ENCODE measurements around the gene AIP.
"Not testable (repeated sequence)": the region's sequence is repeated elsewhere in the genome, so short reads cannot be mapped to it uniquely, and the experiment has no call there.

The AIP gene

DNA sequence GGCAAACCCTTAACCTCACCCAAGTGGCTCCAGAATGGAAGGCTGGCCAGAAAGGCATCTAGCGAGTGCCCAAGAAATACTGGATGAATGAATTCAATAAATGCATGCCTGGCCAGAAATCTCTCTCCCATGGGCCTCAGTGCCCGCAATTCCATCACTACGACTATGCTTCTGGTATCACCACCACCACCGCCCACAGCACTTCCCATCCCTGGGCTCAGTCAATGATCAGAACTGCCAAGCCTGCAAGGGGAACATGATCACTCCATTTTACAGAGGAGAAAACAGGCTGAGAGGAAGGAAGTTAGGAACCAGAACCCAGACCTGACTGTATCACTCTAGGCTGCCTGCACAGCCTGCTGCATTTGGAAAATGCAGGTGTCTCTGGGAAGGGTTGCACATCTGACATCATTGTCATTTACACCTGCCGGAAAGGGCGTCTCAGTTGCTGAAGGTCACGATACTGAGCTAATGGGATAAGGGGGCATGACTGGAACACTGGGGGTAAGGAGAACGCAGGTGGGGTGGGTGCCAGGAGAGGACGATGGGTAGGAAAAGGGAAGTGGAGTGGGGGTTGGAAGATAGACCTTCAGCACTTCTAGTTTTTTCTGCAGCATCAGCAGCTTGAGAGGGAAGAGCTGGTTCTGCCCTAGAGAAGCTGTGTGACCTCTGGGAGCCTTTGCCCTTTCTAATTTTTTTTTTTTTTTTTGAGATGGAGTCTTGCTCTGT is 33.5 kb upstream of the AIP start:
- DNase-seq: no peak

DNA sequence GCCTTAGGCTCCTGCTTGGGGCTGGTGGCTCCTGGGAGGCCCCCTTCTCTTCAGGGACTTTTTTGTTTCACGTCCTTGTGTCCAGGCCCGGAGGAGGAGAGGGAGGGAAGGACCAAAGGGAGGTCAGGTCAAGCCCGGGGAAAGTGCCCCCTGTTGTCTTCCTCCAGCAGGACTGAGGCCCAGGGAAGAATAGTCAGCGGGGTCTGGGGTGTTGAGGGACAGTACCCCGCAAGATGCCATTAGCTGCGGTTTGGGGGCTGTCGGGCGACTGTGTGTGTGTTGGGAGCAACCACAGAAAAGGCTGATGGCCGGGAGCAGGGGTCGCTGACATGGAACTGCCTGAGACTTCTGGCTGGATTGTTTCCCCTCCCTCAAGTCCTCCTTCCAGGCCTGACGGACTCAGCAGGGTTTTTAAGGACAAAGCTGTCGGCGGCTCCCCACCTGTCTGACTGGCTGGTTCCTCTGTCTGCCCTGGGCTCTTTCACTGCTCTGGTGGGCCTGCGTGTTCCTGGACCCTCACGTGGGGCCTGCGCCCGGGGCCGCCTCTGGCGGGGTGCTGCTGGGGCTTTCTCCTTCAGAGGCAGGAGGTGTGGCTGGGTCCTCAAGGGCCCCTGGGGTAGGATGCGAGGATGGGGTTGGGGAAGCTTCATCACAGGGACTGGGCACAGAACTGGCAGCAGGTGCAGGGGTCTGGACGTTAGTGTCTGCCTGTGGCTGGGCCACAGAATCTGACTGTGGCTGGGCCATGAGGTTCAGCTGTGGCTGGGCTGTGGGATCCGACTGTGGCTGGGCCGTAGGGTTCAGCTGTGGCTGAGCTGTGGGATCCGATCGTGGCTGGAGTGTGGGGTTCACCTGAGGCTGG is 31.8 kb upstream of the AIP start:
- DNase-seq: no peak

DNA sequence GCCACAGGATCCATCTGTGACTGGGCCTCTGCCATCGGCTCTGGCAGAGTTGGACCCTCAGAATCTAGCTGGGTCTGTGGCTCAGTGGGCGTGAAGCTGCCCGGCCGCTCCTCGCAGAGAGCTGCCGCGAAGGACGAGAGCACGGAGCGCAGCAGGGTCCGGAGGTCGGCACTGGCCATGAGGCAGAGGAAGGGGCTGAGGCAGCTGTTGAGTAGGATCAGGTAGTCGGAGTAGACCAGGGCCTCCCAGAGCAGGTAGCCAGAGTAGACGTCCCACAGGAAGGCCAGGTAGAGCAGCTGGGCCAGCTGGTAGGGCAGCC is 31.2 kb upstream of the AIP start:
- no peak for DNase-seq

DNA sequence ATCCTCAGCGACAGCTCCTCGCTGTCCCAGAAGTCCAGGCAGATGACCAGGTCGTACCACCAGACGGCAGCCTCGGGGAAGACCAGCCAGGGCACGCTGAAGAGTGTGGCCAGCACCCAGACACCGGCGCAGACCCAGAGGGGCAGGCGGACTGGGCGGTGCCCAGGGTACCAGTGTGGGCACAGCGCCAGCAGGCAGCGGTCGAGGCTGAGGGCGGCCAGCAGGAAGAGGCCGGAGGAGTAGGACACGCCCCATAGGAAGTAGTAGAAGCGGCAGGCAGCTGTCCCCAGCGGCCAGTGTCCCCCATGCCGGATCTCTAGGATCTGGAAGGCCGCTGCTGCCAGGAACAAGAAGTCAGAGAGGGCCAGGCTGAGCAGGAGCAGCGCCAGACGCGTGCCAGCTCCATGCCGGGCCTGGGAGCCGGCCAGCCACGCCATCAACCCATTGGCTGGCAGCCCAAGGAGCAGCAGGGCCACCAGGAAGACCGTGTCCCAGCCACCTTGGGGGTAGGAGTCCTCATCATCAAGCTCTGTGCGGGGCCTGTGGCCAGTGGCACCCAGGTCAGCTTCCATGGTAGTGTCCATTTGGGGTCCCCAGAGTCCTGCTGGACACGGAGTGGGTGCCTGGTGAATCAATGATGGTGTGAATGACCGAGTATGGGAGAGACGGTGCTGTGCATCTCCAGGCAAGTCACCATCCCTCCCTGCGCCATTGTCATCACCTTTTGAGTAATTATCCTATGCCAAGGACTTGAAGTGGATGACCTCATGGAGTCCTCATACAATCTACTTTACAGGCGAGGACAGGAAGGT is 30.5 kb upstream of the AIP start, which contains the start of gene GPR152:
Gene GPR152, minus strand, starts transcription at position 589 of the 812 bp plus-strand sequence. Its CDS starts 5 bp downstream, at position 584.
- no peak for DNase-seq

DNA sequence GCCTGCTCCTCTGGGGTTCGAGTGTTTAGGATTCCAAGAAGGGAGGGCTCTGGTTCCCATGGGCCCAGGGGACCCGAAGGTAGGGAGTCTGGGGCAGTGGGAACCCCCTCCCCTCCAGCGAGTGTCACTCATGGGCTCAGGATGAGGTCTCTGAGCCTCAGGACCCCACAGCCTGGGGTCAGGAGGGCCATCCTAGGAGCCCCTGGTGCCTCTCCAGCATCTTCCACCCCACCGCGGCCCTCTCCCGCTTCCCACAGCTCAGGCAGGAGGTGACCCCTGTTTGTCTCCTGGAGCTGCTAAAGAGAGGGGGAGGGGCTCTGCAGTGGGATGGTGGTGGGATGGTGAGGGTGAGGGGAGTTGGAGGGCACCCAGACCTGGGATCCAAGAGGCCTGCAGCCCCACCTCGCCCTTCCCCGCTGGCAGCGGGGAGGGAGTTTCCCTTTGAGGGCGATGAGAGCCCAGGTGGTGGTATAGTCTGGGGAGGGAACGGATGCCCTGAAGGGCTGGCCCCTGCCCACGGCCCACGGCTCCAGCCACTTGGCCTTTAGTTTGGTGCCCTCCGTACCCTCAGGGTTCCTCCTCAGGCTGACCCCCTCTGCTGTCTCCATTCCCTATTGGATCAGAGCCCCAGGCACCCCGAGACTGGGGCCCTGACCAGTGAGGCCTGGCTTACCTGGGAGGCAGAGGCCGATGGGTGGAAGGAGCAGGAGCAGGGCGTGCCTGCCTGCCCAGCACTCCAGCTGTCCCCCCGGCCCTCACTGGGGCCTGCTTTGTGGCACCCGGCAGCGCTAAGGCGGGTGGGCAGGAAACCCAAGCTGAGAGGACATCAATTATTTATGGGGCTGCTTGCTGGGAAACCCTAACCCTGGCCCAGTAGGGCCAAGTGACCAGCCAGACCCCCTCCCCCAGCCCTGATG is 28.8 kb upstream of the AIP start:
- no peak for DNase-seq

DNA sequence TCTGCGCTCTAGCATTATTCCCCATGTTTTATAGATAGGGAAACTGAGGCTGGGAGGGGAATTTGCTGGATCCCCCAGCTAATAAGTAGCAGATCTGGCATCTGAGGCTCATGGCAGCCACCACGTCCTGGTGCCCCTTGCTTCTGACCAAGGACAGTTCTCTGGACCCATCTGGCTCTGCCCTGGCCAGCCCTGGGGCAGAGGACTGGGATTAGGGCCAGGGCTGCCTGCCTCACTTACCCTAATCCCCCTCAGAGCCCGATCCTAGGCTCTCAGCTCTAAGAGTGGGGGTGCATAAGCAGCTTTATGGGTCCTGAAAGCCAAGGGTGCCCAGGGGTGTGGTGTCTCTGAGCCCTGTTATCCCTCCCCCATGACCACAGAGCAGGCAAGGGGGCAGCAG is 27.8 kb upstream of the AIP start, which contains the start of gene CABP4:
Gene CABP4, plus strand, starts transcription at position 301 of the 400 bp plus-strand sequence. Its CDS starts 70 bp downstream, at position 371.
- DNase-seq: no peak

DNA sequence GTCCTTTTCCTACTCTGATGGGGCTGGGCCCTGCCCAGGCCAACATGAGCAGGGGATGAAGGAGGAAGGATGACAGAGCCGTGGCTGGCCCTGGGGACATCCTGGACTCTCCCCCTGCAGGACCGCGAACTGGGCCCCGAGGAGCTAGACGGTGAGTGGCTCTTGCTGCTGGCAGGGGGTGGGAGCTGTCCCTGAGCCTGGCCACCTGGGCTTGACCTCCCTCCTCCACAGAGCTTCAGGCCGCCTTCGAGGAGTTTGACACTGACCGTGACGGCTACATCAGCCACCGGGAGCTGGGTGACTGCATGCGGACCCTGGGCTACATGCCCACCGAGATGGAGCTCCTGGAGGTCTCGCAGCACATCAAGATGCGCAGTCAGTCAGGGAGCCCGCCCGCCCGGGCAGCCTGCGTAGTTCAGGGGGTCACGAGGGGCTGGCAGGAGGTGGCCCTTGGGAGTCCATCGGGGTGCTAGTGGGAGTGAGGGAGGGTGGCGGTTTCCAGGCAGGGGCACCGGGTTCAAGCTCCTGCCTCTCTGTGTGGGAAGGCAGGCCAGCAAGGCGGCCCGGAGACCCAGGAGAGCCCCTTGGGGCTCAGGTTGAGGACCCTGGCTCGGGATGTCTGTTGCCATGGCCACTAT is 26.6 kb upstream of the AIP start:
- no peak for DNase-seq

DNA sequence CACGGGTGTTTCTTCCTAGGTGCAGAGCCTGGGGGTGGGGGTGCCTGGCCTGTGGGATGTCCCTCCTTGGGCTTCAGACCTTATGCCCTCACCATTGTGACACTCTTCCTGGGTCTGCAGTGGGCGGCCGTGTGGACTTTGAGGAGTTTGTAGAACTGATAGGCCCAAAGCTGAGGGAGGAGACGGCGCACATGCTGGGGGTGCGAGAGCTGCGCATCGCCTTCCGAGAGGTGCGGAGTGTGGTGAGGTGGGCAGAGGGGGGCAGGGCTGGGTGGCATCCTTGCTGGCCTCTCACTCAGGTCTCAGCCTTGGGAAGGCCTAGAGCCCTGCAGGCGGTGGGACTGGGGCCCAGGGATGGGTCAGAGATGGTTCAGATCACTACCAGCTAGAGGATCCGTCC is 25.4 kb upstream of the AIP start:
- DNase-seq: no peak

DNA sequence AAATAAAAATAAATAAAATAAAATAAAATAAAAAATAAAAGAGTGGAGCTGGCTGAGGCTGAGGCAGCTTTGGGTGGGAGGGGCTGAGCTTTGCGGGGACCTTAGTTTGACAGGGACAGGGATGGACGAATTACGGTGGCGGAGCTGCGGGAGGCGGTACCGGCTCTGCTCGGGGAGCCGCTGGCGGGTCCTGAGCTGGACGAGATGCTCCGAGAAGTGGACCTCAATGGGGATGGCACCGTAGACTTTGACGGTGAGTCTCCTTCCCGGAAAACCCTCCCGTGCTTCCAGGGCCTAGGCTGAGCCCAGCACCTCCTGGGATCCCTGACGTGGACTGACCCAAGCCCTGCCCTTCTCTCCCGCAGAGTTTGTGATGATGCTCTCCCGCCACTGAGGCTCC is 24.6 kb upstream of the AIP start:
- DNase-seq: no peak

DNA sequence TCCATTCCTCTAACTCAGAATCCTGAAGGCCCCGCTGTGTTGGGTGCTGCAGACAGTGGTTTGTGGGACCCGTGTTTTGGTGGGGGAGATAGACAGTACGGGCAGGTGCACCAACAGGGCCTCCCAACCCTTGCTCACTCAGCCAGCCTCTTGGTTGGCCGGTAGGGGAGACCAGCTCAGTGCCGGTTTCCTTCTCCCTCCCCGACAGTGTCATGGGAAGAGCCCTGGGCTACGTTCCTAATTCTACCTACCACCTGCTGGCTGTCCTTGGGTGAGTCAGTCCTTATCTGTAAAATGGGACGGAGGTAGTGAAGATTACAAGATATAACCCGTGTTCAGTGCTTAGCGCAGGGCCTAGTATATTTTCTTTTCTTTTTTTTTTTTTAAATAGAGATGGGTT is 19.6 kb upstream of the AIP start:
- no peak for DNase-seq

DNA sequence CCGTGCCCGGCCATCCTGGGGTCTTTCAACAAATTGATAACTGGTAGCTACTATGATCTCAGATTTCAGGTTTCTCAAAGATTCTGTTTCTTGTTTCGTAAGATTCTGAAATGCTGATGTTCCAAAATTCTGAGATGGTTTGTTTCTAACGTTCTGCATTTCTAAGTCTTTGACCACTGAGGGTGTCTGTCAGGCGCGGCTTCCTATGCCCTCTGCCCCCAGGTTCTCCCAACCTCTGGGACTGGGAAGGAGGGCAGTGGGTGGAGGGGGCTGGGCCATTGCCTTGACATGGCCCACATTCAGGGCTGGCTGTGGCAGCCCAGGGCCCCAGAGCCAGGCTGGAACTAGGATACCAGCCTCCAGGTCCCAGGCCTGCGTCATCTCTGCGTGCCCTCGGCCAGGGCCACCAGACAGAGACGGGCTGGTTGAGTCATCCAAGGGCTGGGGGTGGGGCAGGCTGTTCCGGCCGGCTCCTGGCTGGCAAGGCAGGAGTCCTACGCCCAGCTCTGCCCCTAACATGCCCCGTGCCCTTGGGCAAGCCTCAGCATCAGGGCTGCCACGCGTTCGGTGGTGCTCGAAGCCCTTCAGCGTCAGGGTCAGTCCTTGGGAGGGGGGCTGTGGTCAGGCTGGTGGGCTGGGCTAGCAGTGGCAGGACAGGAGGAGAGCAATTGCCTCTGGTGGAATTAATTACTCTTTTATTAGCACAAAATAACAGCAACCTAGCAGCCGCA is 19.0 kb upstream of the AIP start:
- no peak for DNase-seq

DNA sequence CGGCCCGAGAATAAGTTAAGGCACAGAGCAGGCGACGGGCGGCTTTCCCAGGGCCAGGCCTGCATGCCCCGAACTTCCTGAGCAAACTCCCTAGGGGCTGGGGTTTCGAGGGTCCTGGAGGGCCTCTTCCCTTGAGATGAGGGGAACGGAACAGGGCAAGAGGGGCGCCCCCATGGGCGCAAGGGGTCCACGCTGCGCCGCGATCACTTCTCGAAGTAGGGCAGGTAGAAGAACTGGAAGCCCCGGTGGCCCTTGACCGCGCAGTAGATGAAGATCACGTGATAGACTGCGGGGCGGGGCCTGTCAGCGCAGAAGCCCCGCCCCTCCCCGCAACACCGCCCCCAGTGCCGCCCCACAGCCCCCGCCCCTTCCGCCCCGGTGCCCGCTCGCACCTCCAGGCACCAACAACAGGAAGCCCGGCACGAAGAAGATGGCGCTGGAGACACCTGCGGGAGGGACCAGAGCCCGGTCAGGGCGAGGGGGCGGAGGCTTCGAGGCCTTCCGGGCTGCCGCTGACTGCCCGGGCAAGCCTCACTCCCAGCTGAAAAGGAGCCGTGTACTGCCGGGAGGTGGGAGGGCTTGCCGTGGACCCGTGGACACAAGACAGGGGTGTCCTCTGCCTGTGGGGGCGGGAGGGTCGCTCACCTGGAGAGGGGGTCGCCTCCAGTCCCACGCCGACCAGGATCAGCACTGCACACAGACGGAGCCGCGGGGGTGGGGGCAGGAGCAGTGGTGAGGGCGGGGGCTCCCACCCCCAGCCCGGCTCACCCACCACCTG is 18.2 kb upstream of the AIP start:
- peak; percentile 95 for DNase-seq

DNA sequence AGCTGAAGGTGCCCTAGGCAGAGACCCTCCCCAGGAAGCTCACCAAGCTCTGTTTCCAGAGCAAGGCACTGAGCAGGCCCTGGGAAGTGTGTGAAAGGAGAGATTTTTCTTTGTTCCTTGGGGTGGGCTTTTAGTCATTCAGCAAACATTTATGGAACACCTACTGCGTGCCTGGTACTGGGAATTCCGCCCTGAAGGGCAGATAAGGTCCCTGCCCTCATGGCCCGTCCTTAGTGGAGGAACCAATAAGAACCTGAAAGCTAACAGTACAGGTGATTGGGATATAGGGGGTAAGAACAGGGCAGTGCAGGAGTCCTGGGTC is 17.7 kb upstream of the AIP start:
- no peak for DNase-seq

DNA sequence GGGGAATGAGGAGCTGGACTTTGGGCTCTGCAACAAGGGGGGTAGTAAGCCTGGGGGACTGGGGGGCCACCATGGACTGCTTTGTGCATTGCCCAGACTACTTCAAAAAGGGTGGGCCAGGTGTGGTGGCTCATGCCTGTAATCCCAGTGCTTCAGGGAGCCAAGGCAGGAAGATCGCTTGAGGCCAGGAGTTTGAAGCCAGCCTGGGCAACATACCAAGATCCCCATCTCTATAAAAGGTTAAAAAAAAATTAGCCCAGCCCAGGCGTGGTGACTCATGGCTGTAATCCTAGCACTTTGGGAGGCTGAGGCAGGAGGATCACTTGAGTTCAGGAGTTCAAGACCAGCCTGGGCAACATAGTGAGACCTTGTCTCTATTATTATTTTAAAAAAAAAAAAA is 17.3 kb upstream of the AIP start:
- not testable (repeated sequence) for DNase-seq

DNA sequence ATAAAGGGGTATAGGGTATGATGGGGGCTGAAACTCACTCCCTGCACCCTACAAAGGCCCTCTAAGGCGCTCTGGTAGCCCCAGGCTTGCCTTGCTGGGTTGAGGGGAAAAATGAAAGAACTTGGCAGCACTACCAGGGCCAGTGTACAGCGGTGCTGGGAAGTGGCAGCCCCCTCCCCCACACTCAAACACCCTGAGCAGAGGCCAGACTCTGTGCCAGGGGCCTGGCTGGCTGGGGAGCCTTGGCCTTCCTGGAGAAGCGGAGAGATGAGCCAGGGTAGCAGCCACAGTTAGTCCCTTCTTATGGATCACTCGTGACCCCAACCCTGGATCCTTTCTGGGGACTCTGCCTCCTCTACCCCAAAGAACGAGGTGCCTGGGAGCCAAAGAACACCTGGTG is 16.5 kb upstream of the AIP start:
- no peak for DNase-seq

DNA sequence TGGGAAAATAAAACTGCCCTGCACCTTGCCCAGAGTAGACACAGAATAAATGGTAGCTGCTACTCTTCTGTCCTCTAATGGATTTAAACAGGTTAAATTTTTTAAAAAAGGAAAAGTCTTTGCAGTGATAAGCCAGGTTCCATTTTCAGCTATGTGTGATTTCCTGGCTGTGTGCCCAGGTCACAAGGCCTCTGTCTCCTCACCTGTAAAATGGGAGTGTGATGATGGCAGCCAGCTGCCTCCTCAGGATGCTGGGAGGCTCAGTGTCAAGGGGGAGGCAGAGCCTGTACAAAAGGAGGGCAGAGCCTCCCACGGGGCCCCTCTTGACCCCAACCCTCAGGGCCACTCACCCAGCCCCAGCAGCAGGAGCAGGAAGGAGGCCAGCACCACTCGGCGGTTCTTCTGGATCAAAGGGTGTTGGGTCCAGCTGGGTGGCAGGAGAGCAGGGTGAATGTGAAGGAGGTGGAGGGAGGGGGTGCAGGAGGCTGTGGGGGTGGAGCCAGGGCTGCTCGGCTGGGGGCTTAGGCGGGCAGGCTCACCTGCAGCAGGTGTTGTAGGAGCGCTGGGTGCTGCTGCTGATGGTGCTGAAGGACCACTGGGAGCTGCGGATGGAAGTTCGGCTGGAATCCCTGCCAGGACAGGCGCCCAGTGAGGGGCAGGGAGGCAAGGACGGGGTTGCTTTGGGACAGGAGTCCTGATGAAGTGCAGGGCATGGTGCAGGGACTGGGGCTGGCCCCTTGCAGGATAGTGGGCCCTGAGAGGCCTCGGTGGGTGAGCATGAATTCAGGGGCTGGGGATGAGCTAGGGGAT is 15.7 kb upstream of the AIP start:
- no peak for DNase-seq

DNA sequence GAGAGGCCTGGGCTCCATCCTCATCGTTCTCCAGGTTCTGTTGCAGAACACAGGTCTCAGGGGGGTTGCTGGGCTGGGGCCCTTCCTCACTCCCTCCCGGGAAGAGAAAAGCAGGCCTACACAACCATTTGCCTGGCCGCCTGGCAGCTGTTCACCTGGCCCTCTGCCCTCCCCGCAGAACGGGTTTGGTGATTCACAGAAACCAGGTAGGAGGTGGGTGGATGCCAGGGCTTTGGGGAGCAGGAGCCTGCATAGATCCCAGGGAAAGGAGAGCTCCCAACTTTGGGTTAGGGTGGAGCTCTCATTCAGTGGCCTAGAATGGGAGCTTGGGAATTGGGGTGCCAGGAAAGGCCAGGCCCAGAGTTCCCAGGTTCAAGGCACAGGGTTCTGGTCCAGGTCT is 14.8 kb upstream of the AIP start:
- peak; percentile 54 for DNase-seq

DNA sequence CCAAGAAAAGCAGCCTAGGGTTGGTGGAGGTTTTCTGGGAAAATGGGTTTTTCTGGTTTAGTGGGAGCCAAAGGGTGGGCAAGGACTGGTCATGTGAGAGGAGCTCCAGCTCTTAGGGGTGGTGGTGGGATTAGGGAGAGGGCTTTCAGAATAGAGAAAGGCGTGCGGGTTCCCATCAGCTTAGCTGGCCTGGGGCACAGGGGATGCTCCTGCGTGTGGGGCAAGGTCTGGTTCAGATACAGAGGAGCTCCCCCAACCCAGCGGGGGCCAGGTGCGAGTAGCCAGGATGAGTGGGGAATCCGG is 14.4 kb upstream of the AIP start:
- DNase-seq: no peak

DNA sequence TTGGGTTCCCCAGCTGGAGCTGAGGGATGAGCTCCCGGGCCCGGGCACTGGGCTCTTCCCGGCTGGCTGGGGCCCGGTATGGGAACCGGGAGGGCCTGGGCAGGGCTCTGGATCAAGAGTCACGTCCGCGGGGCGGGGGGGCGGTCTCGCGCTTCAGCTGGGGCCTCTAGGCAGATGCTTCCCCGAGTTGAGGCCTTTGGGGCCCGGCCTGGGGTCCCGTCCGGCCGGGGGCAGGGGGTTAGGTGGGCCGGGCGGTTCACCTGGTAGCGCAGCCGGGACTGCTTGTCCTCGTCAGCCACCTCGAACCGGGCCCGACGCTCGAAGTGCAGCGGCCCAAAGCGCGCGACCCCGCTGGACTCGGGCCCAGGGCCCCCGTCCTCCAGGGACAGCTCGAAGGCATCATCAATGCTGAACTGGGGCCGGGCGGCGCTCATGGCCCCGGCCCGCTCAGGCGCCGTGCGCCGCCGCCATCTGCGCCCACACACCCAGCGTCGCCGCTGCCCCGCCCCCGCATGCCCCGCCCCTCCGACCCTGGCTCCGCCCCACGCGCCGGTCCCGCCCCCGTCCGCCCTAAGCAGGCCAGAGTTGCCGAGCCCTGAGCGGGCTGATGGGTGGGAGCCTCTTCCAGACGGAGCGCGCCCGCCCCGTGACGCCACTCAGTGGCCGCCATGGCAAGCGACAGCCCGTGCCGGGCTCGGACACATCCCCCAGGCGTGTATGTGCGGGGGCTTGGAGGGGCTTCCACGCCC is 13.9 kb upstream of the AIP start, which contains the start of gene TMEM134:
Gene TMEM134, minus strand, starts transcription at position 493 of the 749 bp plus-strand sequence. Its CDS starts 59 bp downstream, at position 434.
- DNase-seq: peak; percentile 94

Measured in activated CD4-positive, alpha-beta T cell treated with anti-CD3 and anti-CD28 coated beads for 48 hours (primary cell).